Loucy (cell line): ENCODE results near the gene MAP3K21.

Experiments used
- EZH2phosphoT487 ChIP-seq: fragments of 200-600 bp; IDR thresholded peaks from 2 replicates; pipeline ENCODE4 v1.6.1; 2018; ENCODE audit warnings: antibody characterized with exemption, mild to moderate bottlenecking, moderate library complexity, borderline replicate concordance
- TF ChIP-seq, protein P1 (sequence below): fragments of 200-600 bp; sonication (generic); conservative IDR thresholded peaks from 2 replicates; pipeline ENCODE4 v1.5.1; 2014; ENCODE audit warnings: mild to moderate bottlenecking, antibody characterized with exemption, low read length

DNA sequence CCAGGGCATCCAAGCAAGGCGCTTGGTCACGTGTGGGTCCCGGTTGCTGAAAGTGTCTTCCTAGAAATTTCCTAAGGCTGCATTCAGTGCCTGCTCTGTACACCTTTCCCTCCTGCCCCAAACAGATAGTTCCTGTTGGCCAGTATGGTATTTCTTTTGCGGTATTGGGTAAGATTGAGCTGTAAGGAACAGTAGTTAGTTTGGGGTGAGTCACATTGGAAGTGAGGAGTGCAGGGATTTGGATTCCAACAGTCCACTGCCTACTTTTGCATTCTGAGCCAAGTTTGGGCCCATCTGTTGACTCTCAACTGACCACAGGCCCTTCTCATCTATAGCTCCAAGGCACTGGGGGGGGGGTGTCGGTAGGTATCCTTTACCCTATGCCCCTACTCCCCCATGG, 83.4 kb downstream of the MAP3K21 start:
- TF ChIP-seq, protein P1, sequence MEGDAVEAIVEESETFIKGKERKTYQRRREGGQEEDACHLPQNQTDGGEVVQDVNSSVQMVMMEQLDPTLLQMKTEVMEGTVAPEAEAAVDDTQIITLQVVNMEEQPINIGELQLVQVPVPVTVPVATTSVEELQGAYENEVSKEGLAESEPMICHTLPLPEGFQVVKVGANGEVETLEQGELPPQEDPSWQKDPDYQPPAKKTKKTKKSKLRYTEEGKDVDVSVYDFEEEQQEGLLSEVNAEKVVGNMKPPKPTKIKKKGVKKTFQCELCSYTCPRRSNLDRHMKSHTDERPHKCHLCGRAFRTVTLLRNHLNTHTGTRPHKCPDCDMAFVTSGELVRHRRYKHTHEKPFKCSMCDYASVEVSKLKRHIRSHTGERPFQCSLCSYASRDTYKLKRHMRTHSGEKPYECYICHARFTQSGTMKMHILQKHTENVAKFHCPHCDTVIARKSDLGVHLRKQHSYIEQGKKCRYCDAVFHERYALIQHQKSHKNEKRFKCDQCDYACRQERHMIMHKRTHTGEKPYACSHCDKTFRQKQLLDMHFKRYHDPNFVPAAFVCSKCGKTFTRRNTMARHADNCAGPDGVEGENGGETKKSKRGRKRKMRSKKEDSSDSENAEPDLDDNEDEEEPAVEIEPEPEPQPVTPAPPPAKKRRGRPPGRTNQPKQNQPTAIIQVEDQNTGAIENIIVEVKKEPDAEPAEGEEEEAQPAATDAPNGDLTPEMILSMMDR: no peak
- no peak for TF ChIP-seq EZH2phosphoT487
